Neural cell (in vitro differentiated cells): Measurements from ENCODE around the gene NHSL2.

Experiments used
- EP300 ChIP-seq: fragments of 450-650 bp; conservative IDR thresholded peaks from 2 replicates; pipeline ENCODE4 v1.6.1; 2014; ENCODE audit warnings: antibody characterized with exemption, mild to moderate bottlenecking, moderate library complexity; ENCODE audit not compliant: poor library complexity, severe bottlenecking
- EZH2 ChIP-seq: fragments of 200-600, 300-800 bp; shearing (Covaris generic), sonication (generic); IDR thresholded peaks from 2 replicates; pipeline ENCODE4 v1.6.1; 2014; ENCODE audit warnings: antibody characterized with exemption, low read length, borderline replicate concordance, mild to moderate bottlenecking; ENCODE audit not compliant: insufficient read depth, poor library complexity, severe bottlenecking
- TAF1 ChIP-seq: IDR thresholded peaks from 2 replicates; pipeline ENCODE4 v1.6.1; 2012; ENCODE audit warnings: low read depth
- TF ChIP-seq, protein P1 (sequence below): fragments of 450-650 bp; IDR thresholded peaks from 2 replicates; pipeline ENCODE4 v1.5.1; 2014; ENCODE audit warnings: antibody characterized with exemption, mild to moderate bottlenecking, moderate library complexity; ENCODE audit not compliant: poor library complexity, severe bottlenecking
- TF ChIP-seq, protein P2 (sequence below): IDR thresholded peaks from 2 replicates; pipeline ENCODE4 v1.6.1; 2012; ENCODE audit warnings: borderline replicate concordance

DNA sequence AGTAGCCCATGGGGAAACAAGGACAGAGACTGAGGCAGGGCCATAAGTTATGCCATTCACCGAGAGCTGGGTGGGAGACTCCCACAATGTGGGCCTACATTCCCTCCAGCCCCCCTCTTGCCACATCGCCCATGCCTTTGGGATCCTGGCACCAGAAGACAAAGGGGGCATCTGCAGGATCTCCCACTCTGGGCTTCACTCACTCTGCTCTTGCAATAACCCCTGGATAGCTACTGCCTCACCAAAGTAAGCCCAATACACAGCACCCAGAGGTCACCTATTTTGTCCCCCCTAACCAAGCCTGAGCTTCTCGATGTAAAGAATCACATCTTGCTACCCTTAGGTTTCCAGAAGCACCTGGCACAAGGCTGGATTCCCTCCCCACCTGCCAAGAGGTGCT is 221.8 kb downstream of the NHSL2 start:
- TF ChIP-seq, protein P1, sequence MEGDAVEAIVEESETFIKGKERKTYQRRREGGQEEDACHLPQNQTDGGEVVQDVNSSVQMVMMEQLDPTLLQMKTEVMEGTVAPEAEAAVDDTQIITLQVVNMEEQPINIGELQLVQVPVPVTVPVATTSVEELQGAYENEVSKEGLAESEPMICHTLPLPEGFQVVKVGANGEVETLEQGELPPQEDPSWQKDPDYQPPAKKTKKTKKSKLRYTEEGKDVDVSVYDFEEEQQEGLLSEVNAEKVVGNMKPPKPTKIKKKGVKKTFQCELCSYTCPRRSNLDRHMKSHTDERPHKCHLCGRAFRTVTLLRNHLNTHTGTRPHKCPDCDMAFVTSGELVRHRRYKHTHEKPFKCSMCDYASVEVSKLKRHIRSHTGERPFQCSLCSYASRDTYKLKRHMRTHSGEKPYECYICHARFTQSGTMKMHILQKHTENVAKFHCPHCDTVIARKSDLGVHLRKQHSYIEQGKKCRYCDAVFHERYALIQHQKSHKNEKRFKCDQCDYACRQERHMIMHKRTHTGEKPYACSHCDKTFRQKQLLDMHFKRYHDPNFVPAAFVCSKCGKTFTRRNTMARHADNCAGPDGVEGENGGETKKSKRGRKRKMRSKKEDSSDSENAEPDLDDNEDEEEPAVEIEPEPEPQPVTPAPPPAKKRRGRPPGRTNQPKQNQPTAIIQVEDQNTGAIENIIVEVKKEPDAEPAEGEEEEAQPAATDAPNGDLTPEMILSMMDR: no peak
- no peak for TF ChIP-seq EP300
- TF ChIP-seq, protein P2, sequence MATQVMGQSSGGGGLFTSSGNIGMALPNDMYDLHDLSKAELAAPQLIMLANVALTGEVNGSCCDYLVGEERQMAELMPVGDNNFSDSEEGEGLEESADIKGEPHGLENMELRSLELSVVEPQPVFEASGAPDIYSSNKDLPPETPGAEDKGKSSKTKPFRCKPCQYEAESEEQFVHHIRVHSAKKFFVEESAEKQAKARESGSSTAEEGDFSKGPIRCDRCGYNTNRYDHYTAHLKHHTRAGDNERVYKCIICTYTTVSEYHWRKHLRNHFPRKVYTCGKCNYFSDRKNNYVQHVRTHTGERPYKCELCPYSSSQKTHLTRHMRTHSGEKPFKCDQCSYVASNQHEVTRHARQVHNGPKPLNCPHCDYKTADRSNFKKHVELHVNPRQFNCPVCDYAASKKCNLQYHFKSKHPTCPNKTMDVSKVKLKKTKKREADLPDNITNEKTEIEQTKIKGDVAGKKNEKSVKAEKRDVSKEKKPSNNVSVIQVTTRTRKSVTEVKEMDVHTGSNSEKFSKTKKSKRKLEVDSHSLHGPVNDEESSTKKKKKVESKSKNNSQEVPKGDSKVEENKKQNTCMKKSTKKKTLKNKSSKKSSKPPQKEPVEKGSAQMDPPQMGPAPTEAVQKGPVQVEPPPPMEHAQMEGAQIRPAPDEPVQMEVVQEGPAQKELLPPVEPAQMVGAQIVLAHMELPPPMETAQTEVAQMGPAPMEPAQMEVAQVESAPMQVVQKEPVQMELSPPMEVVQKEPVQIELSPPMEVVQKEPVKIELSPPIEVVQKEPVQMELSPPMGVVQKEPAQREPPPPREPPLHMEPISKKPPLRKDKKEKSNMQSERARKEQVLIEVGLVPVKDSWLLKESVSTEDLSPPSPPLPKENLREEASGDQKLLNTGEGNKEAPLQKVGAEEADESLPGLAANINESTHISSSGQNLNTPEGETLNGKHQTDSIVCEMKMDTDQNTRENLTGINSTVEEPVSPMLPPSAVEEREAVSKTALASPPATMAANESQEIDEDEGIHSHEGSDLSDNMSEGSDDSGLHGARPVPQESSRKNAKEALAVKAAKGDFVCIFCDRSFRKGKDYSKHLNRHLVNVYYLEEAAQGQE: no peak
- no peak for TF ChIP-seq EZH2
- peak; percentile 16 for TF ChIP-seq TAF1
